K562 (cell line): ENCODE results near the gene EXOC4. TPM values are rescaled to one million over a fixed set of nuclear protein-coding genes. Genes with fewer than 3 reads are reported as not detected.

Source experiments
- ATAC-seq: fragments of 200-7000 bp; cut with Tn5 transposase; 3 replicates; pipeline ENCODE4 v1.9.1; 2020; ENCODE audit warnings: moderate library complexity
- BruUV-seq: library from RNA; stranded (reverse); fragments of 400-500 nt; replicated peaks from 2 replicates; lab custom pipeline; 2021; lab: Mats Ljungman, UMichigan
- CTCF ChIA-PET: fragments of 300-600 bp; formaldehyde crosslinking; extraction: SDS; loops from one replicate; lab custom pipeline; 2021; ENCODE audit warnings: low intra/inter-chr PET ratio; lab: Yijun Ruan, JAX
- POLR2A ChIA-PET: fragments of 300-600, 350-650 bp; sonication (Branson Sonifier 250); formaldehyde crosslinking; extraction: SDS; loops from one replicate; lab custom pipeline; 2021; ENCODE audit warnings: antibody characterized with exemption, inconsistent platforms; lab: Yijun Ruan, JAX
- DNase-seq, 4 experiments: peaks; one replicate each; pipeline versions ENCODE4 v3.0.0 to v3.0.0-alpha.2; 2011 to 2018; ENCODE audit warnings: low spot score in 3 of 4, mixed read lengths in 3 of 4; ENCODE audit errors: extremely low read depth in 1 of 4
- FAIRE-seq: peaks from 2 replicates; lab custom pipeline; 2011; peaks lifted over from hg19 to GRCh38; lab: Jason Lieb, UNC
- H2AFZ ChIP-seq: 2 replicates; pipeline ENCODE4 v1.6.0; 2011; ENCODE audit warnings: low read depth, low read length, control low read depth, inconsistent platforms
- H3K27ac ChIP-seq: fragments of 200-600 bp; 3 replicates; pipeline ENCODE4 v1.8.0; 2011; ENCODE audit warnings: low read depth, mild to moderate bottlenecking, control low read depth, inconsistent platforms, low read length, moderate library complexity, mixed read lengths; ENCODE audit errors: extremely low read depth
- H3K27me3 ChIP-seq, 2 experiments: fragments of 300-600 bp in 1 of 2; 2 replicates in 1 of 2; 3 replicates in 1 of 2; pipeline versions ENCODE4 v1.6.0 to v1.8.0; 2011; ENCODE audit warnings: inconsistent platforms in 2 of 2, low read length in 2 of 2, mild to moderate bottlenecking in 1 of 2, mixed read lengths in 1 of 2, moderate library complexity in 1 of 2; ENCODE audit not compliant: control insufficient read depth in 2 of 2, insufficient read depth in 2 of 2
- H3K36me3 ChIP-seq: fragments of 300-600 bp; 3 replicates; pipeline ENCODE4 v1.8.0; 2011; ENCODE audit warnings: mild to moderate bottlenecking, low read length, inconsistent platforms; ENCODE audit not compliant: control insufficient read depth, insufficient read depth
- H3K4me1 ChIP-seq, 2 experiments: fragments of 200-600 bp in 1 of 2; replicated peaks in 1 of 2; 2 replicates in 1 of 2; 3 replicates in 1 of 2; pipeline versions ENCODE4 v1.5.1 to v1.8.0; 2011; ENCODE audit warnings: inconsistent platforms in 2 of 2, low read length in 2 of 2, mild to moderate bottlenecking in 1 of 2, mixed read lengths in 1 of 2, moderate library complexity in 1 of 2; ENCODE audit not compliant: control insufficient read depth in 2 of 2, insufficient read depth in 2 of 2
- H3K4me2 ChIP-seq: 2 replicates; pipeline ENCODE4 v1.6.1; 2011; ENCODE audit warnings: low read length, control low read depth, inconsistent platforms, mixed read lengths; ENCODE audit not compliant: insufficient read depth
- H3K4me3 ChIP-seq: fragments of 200-600 bp; sonication (generic), shearing (Covaris generic); 2 replicates; pipeline ENCODE4 v1.5.1; 2016; ENCODE audit warnings: control low read depth, inconsistent platforms
- H3K79me2 ChIP-seq: fragments of 200-600 bp; 3 replicates; pipeline ENCODE4 v1.8.0; 2011; ENCODE audit warnings: low read length, inconsistent platforms; ENCODE audit not compliant: control insufficient read depth, insufficient read depth
- H3K9ac ChIP-seq, 2 experiments: 2 replicates each; pipeline versions ENCODE4 v1.6.0 to v1.6.1; 2011; ENCODE audit warnings: low read depth in 2 of 2, low read length in 2 of 2, control low read depth in 1 of 2, inconsistent platforms in 1 of 2, mild to moderate bottlenecking in 1 of 2, mixed read lengths in 1 of 2; ENCODE audit not compliant: insufficient read depth in 1 of 2
- H3K9me1 ChIP-seq: one replicate; pipeline ENCODE4 v1.6.0; 2011; ENCODE audit warnings: inconsistent platforms, mild to moderate bottlenecking, low read length, moderate library complexity; ENCODE audit not compliant: control insufficient read depth, insufficient read depth
- H3K9me3 ChIP-seq: replicated peaks from 2 replicates; pipeline ENCODE4 v1.5.1; 2011; ENCODE audit warnings: low read depth, low read length, inconsistent platforms; ENCODE audit not compliant: control insufficient read depth, insufficient read depth
- H4K20me1 ChIP-seq: replicated peaks from 2 replicates; pipeline ENCODE4 v1.6.1; 2011; ENCODE audit warnings: low read length, inconsistent platforms, mixed read lengths; ENCODE audit not compliant: control insufficient read depth, insufficient read depth
- FOXK2 ChIP-seq, 2 experiments: fragments of 450-650 bp; IDR thresholded peaks in 1 of 2; conservative IDR thresholded peaks in 1 of 2; 2 replicates each; pipeline ENCODE4 v1.6.1; 2016; ENCODE audit warnings: low read depth in 2 of 2, mild to moderate bottlenecking in 1 of 2
- FOXM1 ChIP-seq, 2 experiments: fragments of 450-650 bp in 1 of 2; sonication (generic) in 1 of 2; formaldehyde crosslinking in 1 of 2; IDR thresholded peaks; 2 replicates each; pipeline versions ENCODE4 v1.6.1 to v1.9.0; 2017 to 2022; ENCODE audit warnings: low read depth in 2 of 2, mild to moderate bottlenecking in 2 of 2, missing genetic modification reagents in 1 of 2, moderate library complexity in 1 of 2
- HNRNPH1 ChIP-seq: fragments of 200-400 bp; formaldehyde crosslinking; optimal IDR thresholded peaks from 2 replicates; pipeline ENCODE3; 2017; ENCODE audit warnings: low read depth, mild to moderate bottlenecking, low read length, moderate library complexity
- LARP7 ChIP-seq: fragments of 450-650 bp; IDR thresholded peaks from 2 replicates; pipeline ENCODE4 v1.6.1; 2016
- MAFF ChIP-seq: IDR thresholded peaks from 2 replicates; pipeline ENCODE4 v1.6.1; 2012; ENCODE audit warnings: low read length, improper control_type of control experiment
- NFIX ChIP-seq: fragments of 250-450 bp; sonication (Bioruptor Pico); IDR thresholded peaks from 2 replicates; pipeline ENCODE4 v1.4.0; 2020; ENCODE audit warnings: low read depth, mild to moderate bottlenecking, moderate library complexity
- SMARCE1 ChIP-seq: fragments of 450-650 bp; IDR thresholded peaks from 2 replicates; pipeline ENCODE4 v1.7.1; 2016; ENCODE audit warnings: mild to moderate bottlenecking
- SMC3 ChIP-seq: conservative IDR thresholded peaks from 2 replicates; pipeline ENCODE4 v1.6.1; 2011; ENCODE audit warnings: low read depth, low read length, improper control_type of control experiment; ENCODE audit not compliant: insufficient read depth
- SRSF1 ChIP-seq: fragments of 200-400 bp; formaldehyde crosslinking; IDR thresholded peaks from 2 replicates; pipeline ENCODE4 v1.6.1; 2017; ENCODE audit warnings: mild to moderate bottlenecking, low read depth, low read length, moderate library complexity
- ZBED1 ChIP-seq: IDR thresholded peaks from 2 replicates; pipeline ENCODE4 v1.6.1; 2014
- ZKSCAN1 ChIP-seq: fragments of 150-350 bp; IDR thresholded peaks from 2 replicates; pipeline ENCODE4 v1.6.1; 2016; ENCODE audit warnings: low read depth, low read length
- WGBS: fragments of 100-300 bp; shearing (Covaris generic); methylation state at CpG from one replicate; pipeline ENCODE4 v1.1.6; 2016; ENCODE audit warnings: low coverage, mixed read lengths; ENCODE audit not compliant: insufficient coverage; ENCODE audit errors: missing lambda C conversion rate; 5-methylcytosine and 5-hydroxymethylcytosine counted together
- in situ Hi-C: fragments of 300-500 bp; cut with MboI; formaldehyde crosslinking; loops from 4 replicates; pipeline ENCODE4 v1.15.0; 2018; ENCODE audit warnings: inconsistent platforms, mixed read lengths
- intact Hi-C: fragments of 100-400 bp; cut with micrococcal nuclease; formaldehyde crosslinking; loops from 2 replicates; pipeline ENCODE4 v1.14.2; 2022
- polyA plus RNA-seq, 8 experiments: library from polyadenylated mRNA; depleted of rRNA in 4 of 8; stranded (reverse) in 5 of 8; unstranded in 3 of 8; fragments of >200 nt; fragmentation: Nextera tagmentation in 2 of 8; fragmentation: Illumina TruSeq in 1 of 8; extraction: Ambion mirVana in 2 of 8; extraction: Trizol in 1 of 8; gene quantifications; 2 replicates each; pipeline versions ENCODE4 v1.2.1 to v1.2.3, GENCODE V29; 2011 to 2014; ENCODE audit warnings: inconsistent platforms in 1 of 8, missing spikeins in 1 of 8
- total RNA-seq, 7 experiments: library from RNA; depleted of rRNA in 6 of 7; stranded (reverse); fragments of >200 nt in 6 of 7; fragmentation: Illumina TruSeq in 2 of 7; extraction: Trizol in 2 of 7; gene quantifications; 2 replicates each; pipeline versions ENCODE4 v1.2.1 to v1.2.3, GENCODE V29; 2011 to 2021; ENCODE audit warnings: low replicate concordance in 1 of 7

EXOC4 gene
- total and polyA plus RNA-seq, 9 of the 15 experiments (the other 6 are each of a cell fraction or from before 2014, with no cell fraction given) = 18.5 to 73.1 (median 46.6) TPM

DNA sequence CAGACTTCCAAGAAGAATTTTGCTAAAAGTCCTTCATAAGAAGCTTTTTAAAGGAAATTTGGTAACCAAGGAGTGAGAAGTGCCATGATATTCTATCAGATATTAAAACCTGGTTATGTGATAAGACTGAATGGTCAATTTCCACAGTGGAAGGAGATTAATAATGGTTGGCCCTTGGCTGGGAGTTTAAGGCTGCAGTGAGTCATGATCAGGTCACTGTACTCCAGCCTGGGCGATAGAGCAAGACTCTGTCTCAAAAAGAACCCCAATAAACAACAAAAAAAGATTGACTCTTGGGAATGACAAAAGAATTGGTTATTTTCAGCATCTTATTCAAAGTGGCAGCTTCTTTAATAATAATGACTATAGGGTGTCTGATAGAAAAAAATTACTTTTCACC lies 37.2 kb downstream of the EXOC4 start:
- Histone ChIP-seq H3K9ac (no peak overlapping the region), H3K4me3 (no peak overlapping the region), H3K27ac (no peak overlapping the region), H3K4me2 (no peak overlapping the region), H3K9me1 (no peaks in the 10 kb centered on the region)
- POLR2A ChIA-PET = interaction anchor here (0.8 kb wide), 1 partner anchor 37 kb away, joined by 3 read pairs; the partner anchor contains the start of gene EXOC4
- WGBS = 95% methylated on average over 1 of the region's 1 CpG
- no peak for ATAC-seq
- CTCF ChIA-PET = no interaction called here
- in situ Hi-C loops = no loop called here
- TF ChIP-seq ZBED1 (no peak), NFIX (CRISPR knock-in tag) (no peak), SMARCE1 (no peak), LARP7 (no peak), SRSF1 (no peak), FOXK2 (conservative IDR thresholded peaks at IDR 0.05 in 1 of 2, IDR thresholded peaks at IDR 0.05 in 1 of 2; ENCODE audit: low read depth in 2 of 2) (no peak), FOXM1 (IDR thresholded peaks at IDR 0.05; ENCODE audit: low read depth) (no peak), FOXM1 (CRISPR knock-in tag; IDR thresholded peaks at IDR 0.05; ENCODE audit: low read depth) (no peak), HNRNPH1 (no peak), ZKSCAN1 (no peak), SMC3 (no peak), MAFF (no peak)
- TF ChIP-seq, all 486 proteins: peak for 0
- Histone ChIP-seq H3K79me2 (peaks cover 3% of the 10 kb centered on the region; the same call in 1 of the 3 replicates), H3K27me3 (no peaks in the 10 kb centered on the region), H4K20me1 (no peaks in the 10 kb centered on the region), H2AFZ (no peak overlapping the region), H3K4me1 (no peaks in the 10 kb centered on the region), H3K36me3 (peaks cover 29% of the 10 kb centered on the region; the same call in 2 of the 3 replicates), H3K9me3 (no peaks in the 10 kb centered on the region)
- intact Hi-C loops = no loop called here
- FAIRE-seq (no peak), DNase-seq (no peak)
- BruUV-seq = no TSS peak
